ENCODE data around the gene RALGPS1.
A peak's percentile ranks its signal among the peaks of the same experiment; 100 is the strongest.

RALGPS1 gene

GRCh38 chr9:126957687-126958053, 43.1 kb downstream of the RALGPS1 start:
- no peak for DNase-seq

GRCh38 chr9:126959336-126959735, 44.8 kb downstream of the RALGPS1 start:
- DNase-seq: no peak

GRCh38 chr9:126959917-126960316, 45.3 kb downstream of the RALGPS1 start:
- DNase-seq: no peak

GRCh38 chr9:126962336-126962735, 47.8 kb downstream of the RALGPS1 start:
- no peak for DNase-seq

GRCh38 chr9:126965077-126965476, 50.5 kb downstream of the RALGPS1 start:
- no peak for DNase-seq

- DNase-seq: no peak
These were observed 51.2 kb downstream of the RALGPS1 start for GRCh38 chr9:126965541-126966428.

- no peak for DNase-seq
These were observed 56.7 kb downstream of the RALGPS1 start for GRCh38 chr9:126971261-126971660.

GRCh38 chr9:126973651-126974529, 59.3 kb downstream of the RALGPS1 start:
- no peak for DNase-seq

- DNase-seq: no peak
These were observed 60.0 kb downstream of the RALGPS1 start for GRCh38 chr9:126974594-126974993.

- no peak for DNase-seq
These were observed 61.0 kb downstream of the RALGPS1 start for GRCh38 chr9:126975327-126976220.

- DNase-seq: no peak
These were observed 64.9 kb downstream of the RALGPS1 start for GRCh38 chr9:126979461-126979860.

- DNase-seq: no peak
These were observed 65.6 kb downstream of the RALGPS1 start for GRCh38 chr9:126980231-126980630.

GRCh38 chr9:126981218-126981617, 66.6 kb downstream of the RALGPS1 start:
- no peak for DNase-seq

- no peak for DNase-seq
These were observed 67.8 kb downstream of the RALGPS1 start for GRCh38 chr9:126982215-126983002.

GRCh38 chr9:126983767-126984166, 69.2 kb downstream of the RALGPS1 start:
- no peak for DNase-seq

GRCh38 chr9:126984969-126985368, 70.4 kb downstream of the RALGPS1 start:
- no peak for DNase-seq

- peak; percentile 6 for DNase-seq
These were observed 71.4 kb downstream of the RALGPS1 start for GRCh38 chr9:126985870-126986498.

GRCh38 chr9:126986506-126986951, 71.9 kb downstream of the RALGPS1 start:
- no peak for DNase-seq

- no peak for DNase-seq
These were observed 74.3 kb downstream of the RALGPS1 start for GRCh38 chr9:126988857-126989256.

- no peak for DNase-seq
These were observed 75.6 kb downstream of the RALGPS1 start for GRCh38 chr9:126989847-126990842.

Measured in GOT3 (cell line).